GM19463 (cell line): ENCODE data around the gene FBXO4.
A peak's percentile ranks its signal among the peaks of the same experiment; 100 is the strongest.

Source experiments
- ATAC-seq: cut with Tn5 transposase; IDR thresholded peaks from one replicate; pipeline ENCODE4 v1.9.1; 2021; ENCODE audit warnings: mild to moderate bottlenecking, moderate library complexity; ENCODE audit not compliant: unreplicated experiment

The FBXO4 gene

GRCh38 chr5:41924872-41925554 lies at the start of gene FBXO4:
Gene FBXO4, plus strand, starts transcription at chr5:41925281. Its CDS starts 29 bp downstream, at chr5:41925310.
- ATAC-seq = peak; percentile 92

DNA sequence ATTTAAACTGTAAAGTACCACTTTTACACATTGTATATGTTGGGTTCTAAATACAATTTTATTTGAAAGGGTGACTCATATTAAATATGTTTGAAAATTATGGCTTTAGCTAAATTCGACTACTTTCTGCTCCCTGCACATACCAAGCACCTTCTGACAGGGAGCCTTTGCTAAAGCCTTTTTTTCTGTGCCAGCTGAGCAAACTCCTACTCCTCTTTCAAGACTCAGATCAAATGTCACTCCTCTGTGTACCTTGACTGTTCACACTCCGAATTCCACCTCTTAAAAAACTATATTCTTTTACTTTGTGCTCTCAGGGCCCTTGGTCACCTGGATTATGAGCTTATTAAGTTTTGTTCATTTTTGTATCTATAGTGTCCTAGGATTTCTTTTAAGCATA lies 48.4 kb upstream of the FBXO4 start:
- no peak for ATAC-seq

DNA sequence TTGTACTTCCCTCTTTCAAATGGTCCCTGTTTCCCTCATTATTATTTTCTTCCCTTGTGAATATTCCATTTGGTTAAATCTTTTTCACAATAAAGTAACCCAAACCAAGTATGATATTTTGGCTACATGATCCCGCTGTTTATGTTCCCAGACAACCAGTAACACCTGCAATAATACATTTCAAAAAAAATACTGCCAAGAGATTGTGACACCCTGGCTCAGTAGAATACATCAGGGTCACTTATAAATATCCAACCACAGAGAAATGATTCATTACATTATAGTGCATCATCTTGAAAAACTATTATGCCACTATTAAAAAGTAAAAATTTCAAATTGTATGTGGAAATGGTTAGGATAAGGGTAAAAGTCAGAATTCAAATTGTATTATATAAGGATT lies 47.7 kb upstream of the FBXO4 start:
- no peak for ATAC-seq

GRCh38 chr5:41878173-41878572 lies 46.9 kb upstream of the FBXO4 start:
- ATAC-seq = peak; percentile 36

- ATAC-seq = peak; percentile 64
Measured at GRCh38 chr5:41878643-41879478, 46.2 kb upstream of the FBXO4 start.

DNA sequence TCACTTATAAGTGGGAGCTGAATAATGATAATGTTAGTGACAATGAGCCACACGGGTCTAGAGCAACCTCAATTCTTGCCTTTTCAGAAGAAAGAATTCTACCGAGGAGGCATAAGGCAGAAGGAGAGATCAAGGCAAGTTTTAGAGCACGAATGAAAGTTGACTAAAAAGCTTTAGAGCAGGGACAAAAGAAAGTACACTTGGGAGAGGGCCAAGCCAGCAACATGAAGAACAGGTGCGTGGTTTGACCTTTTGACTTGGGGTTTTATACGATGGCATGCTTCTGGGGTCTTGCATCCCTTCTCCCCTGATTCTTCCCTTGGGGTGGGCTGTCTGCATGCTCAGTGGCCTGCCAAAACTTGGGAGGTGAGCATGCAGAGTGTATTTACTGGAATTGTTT lies 42.3 kb upstream of the FBXO4 start:
- ATAC-seq = no peak

DNA sequence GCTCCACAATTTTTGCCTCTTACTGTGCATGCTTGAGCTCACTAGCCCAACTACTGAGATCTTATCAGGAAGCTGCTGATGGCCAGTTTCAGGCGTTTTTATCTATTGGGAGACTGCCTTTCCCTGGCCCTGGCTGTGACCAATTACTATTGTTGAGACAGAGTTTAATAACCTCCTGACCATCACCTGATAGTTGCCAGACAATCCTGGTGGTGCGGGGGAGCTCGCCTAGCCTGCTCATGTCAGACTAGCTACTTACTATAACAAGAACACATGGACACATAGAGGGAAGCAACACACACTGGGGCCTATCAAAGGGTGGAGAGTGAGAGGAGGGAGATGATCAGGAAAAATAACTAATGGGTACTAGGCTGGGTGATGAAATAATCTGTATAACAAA lies 41.8 kb upstream of the FBXO4 start:
- no peak for ATAC-seq

DNA sequence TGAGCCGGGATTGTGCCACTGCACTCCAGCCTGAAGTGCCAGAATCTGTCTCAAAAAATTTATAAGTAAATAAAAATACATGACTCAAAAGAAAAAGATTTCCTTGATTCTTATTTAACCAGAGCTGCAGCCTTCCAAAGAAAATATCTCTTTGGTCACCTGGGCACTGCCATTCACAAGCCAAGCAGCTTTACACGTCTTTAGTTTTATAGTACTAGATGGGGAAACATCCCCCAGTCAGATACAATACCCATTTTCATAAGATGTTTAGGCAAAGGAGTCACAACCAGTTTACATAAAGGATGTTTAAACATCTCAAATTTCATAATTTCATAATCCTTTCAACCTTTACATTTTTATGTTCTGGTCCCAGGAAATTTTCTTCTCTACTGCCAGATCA lies 41.1 kb upstream of the FBXO4 start:
- ATAC-seq = no peak

DNA sequence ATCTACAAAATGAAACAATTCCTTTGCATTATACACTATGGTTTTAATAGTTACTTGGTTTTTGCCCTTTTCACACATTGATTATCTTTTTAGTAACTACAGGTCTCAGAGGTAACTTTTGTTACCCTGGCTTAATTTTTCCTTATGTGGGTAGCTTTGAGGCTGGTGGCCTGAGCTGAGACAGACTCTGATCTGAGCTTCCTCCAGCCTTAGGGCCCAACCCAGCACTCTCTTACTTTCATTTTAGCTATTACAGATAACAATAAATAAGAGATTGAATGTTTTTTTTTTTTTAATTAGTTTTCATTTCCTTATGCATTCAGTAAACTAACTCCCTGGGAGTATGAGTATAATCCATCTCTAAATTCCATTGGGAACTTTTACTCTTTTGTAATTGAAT lies 39.8 kb upstream of the FBXO4 start:
- ATAC-seq = peak; percentile 47

DNA sequence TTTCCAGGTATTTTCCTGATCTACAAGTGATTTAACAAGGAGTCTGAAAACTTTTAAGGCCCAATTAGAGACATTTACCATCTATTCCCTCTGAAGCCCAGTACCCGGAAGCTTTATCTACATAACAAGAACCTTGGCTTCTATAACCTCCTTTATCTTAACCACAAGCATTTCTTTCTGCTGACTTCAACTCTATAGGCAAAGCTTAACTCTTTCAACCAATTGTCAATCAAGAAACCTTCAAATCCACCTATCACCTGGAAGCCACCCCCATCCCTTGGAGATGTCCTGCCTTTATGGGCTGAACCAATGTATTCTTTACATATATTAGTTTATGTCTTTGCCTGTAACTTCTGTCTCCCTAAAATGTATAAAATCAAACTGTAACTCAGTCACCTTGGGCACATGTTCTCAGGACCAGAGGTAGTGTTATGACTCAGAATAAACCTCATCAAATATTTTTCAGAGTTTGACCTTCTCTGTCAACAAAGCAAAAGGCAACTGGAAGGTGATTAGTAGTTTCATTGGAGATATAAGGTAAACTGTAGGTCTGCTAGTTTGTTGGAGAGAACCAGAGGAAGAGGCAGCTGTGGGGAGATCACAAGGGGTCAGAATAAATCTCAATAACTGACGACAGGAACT lies 33.9 kb upstream of the FBXO4 start:
- peak; percentile 65 for ATAC-seq

GRCh38 chr5:41892031-41892430 lies 33.0 kb upstream of the FBXO4 start:
- no peak for ATAC-seq

- ATAC-seq = no peak
Measured at GRCh38 chr5:41893074-41893851, 31.8 kb upstream of the FBXO4 start.

GRCh38 chr5:41896230-41896629 lies 28.9 kb upstream of the FBXO4 start:
- no peak for ATAC-seq

DNA sequence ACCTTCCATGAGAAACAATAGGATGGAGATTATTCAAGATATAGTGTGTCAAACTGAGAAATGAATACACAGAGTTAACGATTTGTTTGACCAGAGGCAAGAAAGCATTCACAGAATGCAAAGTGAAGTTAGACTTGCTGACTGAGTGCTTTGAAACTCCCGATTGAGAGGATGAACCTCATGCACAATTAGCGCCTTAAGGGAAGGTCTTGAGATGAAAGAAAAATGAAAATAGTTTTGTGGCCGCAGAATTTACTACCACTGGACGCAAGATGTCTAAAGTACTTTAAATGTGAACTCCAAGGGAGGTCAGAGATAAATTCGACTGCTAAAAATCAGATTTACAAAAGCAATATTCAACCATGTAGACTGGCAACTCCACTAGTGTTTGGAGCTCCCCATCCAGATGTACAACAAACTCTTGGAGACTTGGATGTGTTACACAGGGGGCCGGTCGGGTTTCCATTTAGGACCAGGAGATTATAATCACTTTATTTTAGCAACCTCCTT lies 21.6 kb upstream of the FBXO4 start:
- ATAC-seq = no peak

GRCh38 chr5:41903892-41904799 lies 20.9 kb upstream of the FBXO4 start, which contains the start of gene RIMOC1:
Gene RIMOC1, plus strand, starts transcription at chr5:41904344. Its CDS starts 24 bp downstream, at chr5:41904368.
- ATAC-seq = peak; percentile 98

- no peak for ATAC-seq
Measured at GRCh38 chr5:41906151-41906550, 18.9 kb upstream of the FBXO4 start.

GRCh38 chr5:41908374-41909079 lies 16.6 kb upstream of the FBXO4 start:
- no peak for ATAC-seq

GRCh38 chr5:41918105-41918504 lies 7.0 kb upstream of the FBXO4 start:
- peak; percentile 51 for ATAC-seq

- ATAC-seq = no peak
Measured at GRCh38 chr5:41921166-41921565, 3.9 kb upstream of the FBXO4 start.
